NCI-H345 (cell line): Measurements from ENCODE around the gene GLI3.

Experiments used
- DNase-seq: peaks from one replicate; lab custom pipeline; 2025; lab: John Stamatoyannopoulos, UW

The GLI3 gene

GRCh38 chr7:42236976-42237810, at the start of gene GLI3:
GLI3 (minus strand) TSS chr7:42237209; CDS start chr7:42223253, 13,956 bp downstream.
- peak; percentile 15 for DNase-seq

GRCh38 chr7:42285383-42285824, 48.4 kb upstream of the GLI3 start:
- no peak for DNase-seq

GRCh38 chr7:42283553-42283952, 46.5 kb upstream of the GLI3 start:
- no peak for DNase-seq

GRCh38 chr7:42278344-42278743, 41.3 kb upstream of the GLI3 start:
- DNase-seq, result no peak

- no peak for DNase-seq
These were observed 37.0 kb upstream of the GLI3 start for GRCh38 chr7:42274053-42274452.

- DNase-seq, result no peak
These were observed 36.0 kb upstream of the GLI3 start for GRCh38 chr7:42272793-42273665.

GRCh38 chr7:42269161-42269560, 32.2 kb upstream of the GLI3 start:
- DNase-seq, result no peak

- DNase-seq, result no peak
These were observed 27.7 kb upstream of the GLI3 start for GRCh38 chr7:42264702-42265101.

GRCh38 chr7:42263971-42264370, 27.0 kb upstream of the GLI3 start:
- DNase-seq, result no peak

GRCh38 chr7:42262964-42263363, 26.0 kb upstream of the GLI3 start:
- no peak for DNase-seq

GRCh38 chr7:42254217-42254616, 17.2 kb upstream of the GLI3 start:
- DNase-seq, result no peak

GRCh38 chr7:42253316-42253715, 16.3 kb upstream of the GLI3 start:
- DNase-seq, result no peak

GRCh38 chr7:42250411-42250810, 13.4 kb upstream of the GLI3 start:
- no peak for DNase-seq

- no peak for DNase-seq
These were observed 11.6 kb upstream of the GLI3 start for GRCh38 chr7:42248579-42248978.

- no peak for DNase-seq
These were observed 10.3 kb upstream of the GLI3 start for GRCh38 chr7:42247301-42247700.

GRCh38 chr7:42244828-42245227, 7.8 kb upstream of the GLI3 start:
- no peak for DNase-seq

- no peak for DNase-seq
These were observed 5.4 kb upstream of the GLI3 start for GRCh38 chr7:42242381-42242780.

GRCh38 chr7:42241424-42241823, 4.4 kb upstream of the GLI3 start:
- no peak for DNase-seq

- no peak for DNase-seq
These were observed 3.4 kb upstream of the GLI3 start for GRCh38 chr7:42240416-42240815.

GRCh38 chr7:42238709-42239366, 1.8 kb upstream of the GLI3 start:
- DNase-seq, result no peak

GRCh38 chr7:42237811-42238541, 967 bp upstream of the GLI3 start:
- no peak for DNase-seq
